Astrocyte (in vitro differentiated cells and primary cell): ENCODE data around the gene KCNQ1. TPM values are rescaled to one million over a fixed set of nuclear protein-coding genes. Genes with fewer than 3 reads are reported as not detected.

Experiments used
- DNase-seq: peaks from one replicate; pipeline ENCODE4 v3.0.0-alpha.2; 2010; ENCODE audit warnings: low read depth
- FAIRE-seq: peaks from 2 replicates; lab custom pipeline; 2011; peaks lifted over from hg19 to GRCh38; lab: Jason Lieb, UNC
- H2AFZ ChIP-seq: 2 replicates; pipeline ENCODE4 v1.6.0; 2012; ENCODE audit warnings: low read depth, low read length, inconsistent platforms
- H3K27ac ChIP-seq: 2 replicates; pipeline ENCODE4 v1.5.1; 2011; ENCODE audit warnings: low read depth, low read length, inconsistent platforms
- H3K27me3 ChIP-seq: 2 replicates; pipeline ENCODE4 v1.6.0; 2011; ENCODE audit warnings: low read length, inconsistent platforms; ENCODE audit not compliant: insufficient read depth
- H3K36me3 ChIP-seq: 2 replicates; pipeline ENCODE4 v1.5.1; 2011; ENCODE audit warnings: low read length, inconsistent platforms; ENCODE audit not compliant: insufficient read depth
- H3K4me1 ChIP-seq: 2 replicates; pipeline ENCODE4 v1.5.1; 2011; ENCODE audit warnings: low read length, inconsistent platforms; ENCODE audit not compliant: insufficient read depth
- H3K4me2 ChIP-seq: 2 replicates; pipeline ENCODE4 v1.6.0; 2012; ENCODE audit warnings: low read length, inconsistent platforms
- H3K4me3 ChIP-seq: 2 replicates; pipeline ENCODE4 v1.5.1; 2011; ENCODE audit warnings: low read depth, mild to moderate bottlenecking, low read length, inconsistent platforms; ENCODE audit not compliant: insufficient read depth
- H3K79me2 ChIP-seq: 2 replicates; pipeline ENCODE4 v1.6.0; 2012; ENCODE audit warnings: mild to moderate bottlenecking, low read length, inconsistent platforms; ENCODE audit not compliant: insufficient read depth
- H3K9ac ChIP-seq: 2 replicates; pipeline ENCODE4 v1.6.0; 2012; ENCODE audit warnings: mild to moderate bottlenecking, low read length, inconsistent platforms
- H3K9me3 ChIP-seq: 2 replicates; pipeline ENCODE4 v1.5.1; 2012; ENCODE audit warnings: low read depth, mild to moderate bottlenecking, low read length, inconsistent platforms; ENCODE audit not compliant: insufficient read depth
- H4K20me1 ChIP-seq: 2 replicates; pipeline ENCODE4 v1.6.0; 2012; ENCODE audit warnings: low read length, inconsistent platforms; ENCODE audit not compliant: insufficient read depth
- H3K27ac Mint-ChIP-seq: one replicate; pipeline ENCODE4 v1.8.0; 2021; ENCODE audit warnings: mild to moderate bottlenecking, mixed read lengths; ENCODE audit not compliant: unreplicated experiment
- H3K27me3 Mint-ChIP-seq: one replicate; pipeline ENCODE4 v1.8.0; 2021; ENCODE audit warnings: low read depth, mixed read lengths; ENCODE audit not compliant: unreplicated experiment
- H3K36me3 Mint-ChIP-seq: one replicate; pipeline ENCODE4 v1.8.0; 2021; ENCODE audit warnings: low read depth, mixed read lengths; ENCODE audit not compliant: unreplicated experiment
- H3K4me1 Mint-ChIP-seq: one replicate; pipeline ENCODE4 v1.8.0; 2021; ENCODE audit warnings: low read depth, mixed read lengths; ENCODE audit not compliant: unreplicated experiment
- H3K4me3 Mint-ChIP-seq: one replicate; pipeline ENCODE4 v1.8.0; 2021; ENCODE audit warnings: mild to moderate bottlenecking, moderate library complexity, mixed read lengths; ENCODE audit not compliant: unreplicated experiment
- H3K9me3 Mint-ChIP-seq: one replicate; pipeline ENCODE4 v1.8.0; 2021; ENCODE audit warnings: mild to moderate bottlenecking, mixed read lengths; ENCODE audit not compliant: unreplicated experiment
- EZH2 ChIP-seq: IDR thresholded peaks from 2 replicates; pipeline ENCODE4 v1.6.1; 2012; ENCODE audit warnings: mild to moderate bottlenecking, low read length, inconsistent platforms; ENCODE audit not compliant: insufficient read depth
- total RNA-seq: library from RNA; stranded (reverse); gene quantifications from 2 replicates; pipeline ENCODE4 v1.2.1, GENCODE V29; 2021
- TF ChIP-seq, protein P1 (sequence below): IDR thresholded peaks from 2 replicates; pipeline ENCODE4 v1.5.1; 2011; ENCODE audit warnings: low read depth, mild to moderate bottlenecking, inconsistent platforms, low read length, moderate library complexity; ENCODE audit not compliant: insufficient read depth

Gene KCNQ1
- total RNA-seq, 1 donor from 2014 or later = not detected

GRCh38 chr11:2590131-2590964 lies 145.5 kb downstream of the KCNQ1 start:
- Mint-ChIP-seq H3K9me3 (peaks cover 8% of the 10 kb centered on the region), H3K27ac (no peak overlapping the region), H3K36me3 (no peaks in the 10 kb centered on the region), H3K4me1 (no peaks in the 10 kb centered on the region), H3K4me3 (no peak overlapping the region), H3K27me3 (peaks cover 74% of the 10 kb centered on the region)
- DNase-seq (no peak), FAIRE-seq (no peak)
- Histone ChIP-seq H3K9ac (no peak overlapping the region), H3K9me3 (no peaks in the 10 kb centered on the region), H3K4me1 (no peaks in the 10 kb centered on the region), H3K27me3 (peaks cover 24% of the 10 kb centered on the region), H2AFZ (no peak overlapping the region), H3K27ac (no peak overlapping the region), H3K4me3 (no peak overlapping the region), H3K4me2 (no peak overlapping the region), H3K79me2 (no peaks in the 10 kb centered on the region), H4K20me1 (no peaks in the 10 kb centered on the region), H3K36me3 (no peaks in the 10 kb centered on the region)
- TF ChIP-seq EZH2 = no peak
- TF ChIP-seq, protein P1, sequence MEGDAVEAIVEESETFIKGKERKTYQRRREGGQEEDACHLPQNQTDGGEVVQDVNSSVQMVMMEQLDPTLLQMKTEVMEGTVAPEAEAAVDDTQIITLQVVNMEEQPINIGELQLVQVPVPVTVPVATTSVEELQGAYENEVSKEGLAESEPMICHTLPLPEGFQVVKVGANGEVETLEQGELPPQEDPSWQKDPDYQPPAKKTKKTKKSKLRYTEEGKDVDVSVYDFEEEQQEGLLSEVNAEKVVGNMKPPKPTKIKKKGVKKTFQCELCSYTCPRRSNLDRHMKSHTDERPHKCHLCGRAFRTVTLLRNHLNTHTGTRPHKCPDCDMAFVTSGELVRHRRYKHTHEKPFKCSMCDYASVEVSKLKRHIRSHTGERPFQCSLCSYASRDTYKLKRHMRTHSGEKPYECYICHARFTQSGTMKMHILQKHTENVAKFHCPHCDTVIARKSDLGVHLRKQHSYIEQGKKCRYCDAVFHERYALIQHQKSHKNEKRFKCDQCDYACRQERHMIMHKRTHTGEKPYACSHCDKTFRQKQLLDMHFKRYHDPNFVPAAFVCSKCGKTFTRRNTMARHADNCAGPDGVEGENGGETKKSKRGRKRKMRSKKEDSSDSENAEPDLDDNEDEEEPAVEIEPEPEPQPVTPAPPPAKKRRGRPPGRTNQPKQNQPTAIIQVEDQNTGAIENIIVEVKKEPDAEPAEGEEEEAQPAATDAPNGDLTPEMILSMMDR = no peak

- Mint-ChIP-seq H3K4me3 (no peak overlapping the region), H3K9me3 (peaks cover 8% of the 10 kb centered on the region), H3K27me3 (peaks cover 74% of the 10 kb centered on the region), H3K27ac (no peak overlapping the region), H3K4me1 (no peaks in the 10 kb centered on the region), H3K36me3 (no peaks in the 10 kb centered on the region)
- FAIRE-seq (no peak), DNase-seq (no peak)
- no peak overlapping the region for H2AFZ ChIP-seq
- no peak overlapping the region for H3K9ac ChIP-seq
- H3K79me2 ChIP-seq = no peaks in the 10 kb centered on the region
- peaks cover 26% of the 10 kb centered on the region for H3K27me3 ChIP-seq
- no peaks in the 10 kb centered on the region for H3K4me1 ChIP-seq
- H4K20me1 ChIP-seq = no peaks in the 10 kb centered on the region
- H3K36me3 ChIP-seq = no peaks in the 10 kb centered on the region
- no peak overlapping the region for H3K4me3 ChIP-seq
- peaks cover 1% of the 10 kb centered on the region for H3K9me3 ChIP-seq
- H3K27ac ChIP-seq = no peak overlapping the region
- TF ChIP-seq, protein P1 = no peak
- TF ChIP-seq EZH2 = no peak
- H3K4me2 ChIP-seq = no peak overlapping the region
These were observed 146.4 kb downstream of the KCNQ1 start for GRCh38 chr11:2590965-2591754.
